NK-92 (cell line): ENCODE measurements around the gene COL9A2.

Source experiments
- DNase-seq: peaks from one replicate; lab custom pipeline; 2025; ENCODE audit not compliant: unreplicated experiment; lab: John Stamatoyannopoulos, UW

COL9A2 gene

DNA sequence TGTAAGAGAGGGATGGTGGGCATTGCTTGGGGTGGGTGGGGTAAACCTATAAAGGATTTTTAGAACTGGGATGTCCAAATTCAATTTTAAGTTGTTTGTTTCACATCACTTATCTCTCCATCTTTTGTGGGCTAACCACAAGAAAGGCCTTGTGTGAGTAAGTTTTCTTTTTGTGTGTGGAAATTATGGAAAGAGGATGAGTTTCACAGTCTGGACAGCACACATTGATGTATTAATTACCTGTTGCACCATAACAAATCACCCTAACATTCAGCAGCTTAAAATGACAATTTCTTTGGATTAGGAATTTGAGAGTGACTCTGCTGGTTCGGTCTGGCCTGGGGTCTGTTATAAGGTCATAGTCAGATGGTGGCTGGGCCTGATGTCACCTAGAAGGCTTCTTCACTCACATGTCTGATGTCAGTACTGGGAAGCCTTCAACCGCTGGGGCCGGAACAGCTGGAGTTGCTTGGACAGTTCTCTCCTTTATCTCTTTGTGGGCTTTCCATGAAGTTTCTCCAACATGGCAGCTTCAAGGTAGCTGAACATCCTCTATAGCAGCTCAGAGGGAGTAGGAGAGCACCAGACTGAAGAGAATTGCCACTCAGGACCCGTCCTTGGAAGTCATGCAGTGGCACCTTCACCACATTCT is 2.0 kb upstream of the COL9A2 start:
- no peak for DNase-seq

DNA sequence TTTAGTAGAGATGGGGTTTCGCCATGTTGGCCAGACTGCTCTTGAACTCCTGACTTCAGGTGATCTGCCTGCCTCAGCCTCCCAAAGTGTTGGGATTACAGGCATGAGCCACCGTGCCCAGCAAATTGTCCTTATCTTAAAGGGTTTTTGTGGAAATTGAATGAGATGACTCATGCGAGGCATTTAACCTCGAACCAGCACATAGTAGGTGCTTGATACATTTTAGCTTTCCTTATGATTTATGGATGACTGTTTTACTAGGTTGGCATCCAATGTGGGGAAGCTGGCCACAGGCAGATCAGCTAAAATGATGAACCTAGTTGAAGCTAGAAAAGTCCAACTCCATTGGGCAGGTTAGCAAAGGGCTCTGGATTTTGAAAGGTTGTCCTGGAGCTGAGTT is 1.4 kb upstream of the COL9A2 start:
- no peak for DNase-seq

DNA sequence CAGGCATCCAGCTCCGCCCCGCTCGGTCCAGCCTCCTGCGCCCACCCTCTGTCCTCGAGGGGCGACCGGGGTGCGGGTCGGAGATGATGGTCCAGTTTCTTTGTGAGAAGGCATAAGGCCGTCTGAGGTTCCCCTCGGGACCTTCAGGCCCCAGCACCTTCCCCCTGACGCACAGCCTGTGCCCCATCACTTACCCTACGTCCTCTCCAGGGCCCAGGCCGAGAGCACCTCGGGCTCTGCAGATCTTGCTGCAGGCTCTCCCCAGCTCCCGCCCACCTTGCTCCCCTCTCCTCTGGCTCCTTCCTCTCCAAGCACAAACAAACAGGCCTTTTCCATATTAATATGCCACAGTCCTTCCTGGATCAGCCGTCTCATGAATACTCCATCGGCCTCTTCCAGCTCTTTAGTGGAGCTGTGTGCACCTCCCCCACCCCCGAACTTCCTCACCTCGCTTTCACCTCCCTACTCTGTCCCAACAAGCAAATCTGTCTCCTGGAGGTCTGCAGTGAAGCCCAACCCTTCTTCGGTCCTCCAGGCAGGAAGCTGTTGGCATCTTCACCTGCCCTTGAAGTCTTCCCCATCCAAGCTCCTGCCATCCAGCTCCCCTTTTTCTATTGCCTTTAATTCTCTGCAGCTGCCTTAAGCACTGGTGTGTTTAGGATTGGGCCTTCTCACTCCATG is 448 bp upstream of the COL9A2 start:
- no peak for DNase-seq

DNA sequence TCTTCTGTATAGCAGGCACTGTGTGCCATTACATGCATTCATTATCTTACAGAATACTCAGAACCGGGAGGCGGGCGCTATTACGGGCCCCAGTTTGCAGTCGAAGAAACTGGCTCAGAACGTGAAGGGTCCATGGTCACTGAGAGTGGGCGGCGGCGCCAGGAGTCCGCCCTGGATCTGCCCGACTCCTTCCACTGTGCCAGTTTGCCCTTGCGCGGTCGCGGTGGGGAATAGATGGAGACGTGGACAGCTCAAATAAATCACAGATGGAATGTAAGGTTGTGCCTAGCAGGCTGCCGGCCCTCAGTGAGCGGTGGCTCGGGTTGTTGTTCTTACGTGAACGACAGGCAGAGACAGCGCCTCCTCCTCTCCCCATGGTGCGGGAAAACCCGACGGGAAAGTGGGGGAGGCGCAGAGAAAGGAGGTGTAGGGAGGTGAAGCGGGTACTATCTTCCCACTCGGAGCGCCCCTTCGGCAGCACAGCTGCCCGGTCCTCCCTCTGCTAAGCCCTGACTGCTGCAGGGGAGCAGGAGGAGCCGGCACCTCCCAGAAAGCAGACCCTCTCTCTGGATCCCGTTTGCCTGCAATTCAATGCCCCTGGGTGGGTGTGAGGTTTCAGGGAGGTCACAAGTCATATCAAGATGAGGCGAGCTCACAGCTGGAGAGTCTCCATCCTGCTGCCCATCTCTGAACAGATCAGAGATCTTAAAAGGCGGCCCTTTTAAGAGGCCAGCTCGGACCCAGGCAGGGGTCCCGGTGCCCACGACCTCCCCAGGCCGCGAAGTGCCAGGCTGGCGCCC is 1.1 kb downstream of the COL9A2 start:
- no peak for DNase-seq

DNA sequence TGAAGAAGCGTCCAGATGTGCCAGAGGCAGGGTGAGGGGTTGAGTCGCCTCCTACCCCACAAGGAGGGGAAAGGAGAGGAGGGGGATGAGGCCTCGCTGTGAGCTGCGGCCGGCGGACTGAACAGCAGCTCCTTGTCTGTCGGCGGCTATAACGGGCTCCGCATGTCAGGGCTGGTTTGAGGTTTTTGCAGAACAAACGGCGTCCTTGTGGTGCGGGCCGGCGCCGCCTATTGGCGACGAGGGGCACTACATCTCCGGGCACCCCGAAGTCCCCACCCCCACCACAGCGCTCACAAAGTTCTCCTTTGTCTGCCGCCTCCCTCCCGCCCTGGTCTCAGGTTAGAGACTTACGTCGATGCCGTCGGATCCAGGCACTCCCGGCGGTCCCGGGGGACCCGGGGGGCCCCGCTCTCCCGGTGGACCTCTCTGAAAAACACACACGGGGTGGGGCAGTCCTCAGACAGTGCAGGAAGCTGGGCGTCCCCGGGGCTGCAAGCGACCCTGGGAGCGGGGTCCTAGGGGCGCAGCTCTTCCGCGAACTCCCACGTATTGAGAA is 1.8 kb downstream of the COL9A2 start:
- DNase-seq: no peak

DNA sequence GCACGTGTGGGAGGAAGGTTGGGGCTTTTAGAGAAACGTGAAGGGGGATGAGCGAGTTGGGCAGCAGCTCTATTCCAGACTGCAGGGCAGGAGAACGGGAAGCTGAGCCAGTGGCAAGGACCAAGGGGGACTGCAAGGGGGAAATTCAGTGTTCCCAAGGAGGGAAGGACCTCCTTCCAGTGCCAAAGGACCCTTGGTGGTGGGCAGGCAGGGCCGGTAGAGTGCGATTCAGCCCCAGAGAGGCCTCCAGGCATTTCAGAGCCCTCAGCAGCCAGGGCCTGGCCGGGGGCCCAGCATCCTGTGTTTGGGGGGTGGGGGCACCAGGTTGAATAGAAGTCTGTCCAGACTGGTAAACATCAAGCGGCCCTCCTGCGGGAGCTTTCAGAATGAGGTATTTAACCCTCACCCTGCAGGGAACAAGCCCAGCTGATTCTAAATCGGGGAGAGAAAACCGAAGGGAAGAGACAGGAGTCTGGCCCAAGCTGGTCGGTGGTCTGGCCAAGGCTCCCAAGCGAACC is 2.3 kb downstream of the COL9A2 start:
- DNase-seq: no peak

DNA sequence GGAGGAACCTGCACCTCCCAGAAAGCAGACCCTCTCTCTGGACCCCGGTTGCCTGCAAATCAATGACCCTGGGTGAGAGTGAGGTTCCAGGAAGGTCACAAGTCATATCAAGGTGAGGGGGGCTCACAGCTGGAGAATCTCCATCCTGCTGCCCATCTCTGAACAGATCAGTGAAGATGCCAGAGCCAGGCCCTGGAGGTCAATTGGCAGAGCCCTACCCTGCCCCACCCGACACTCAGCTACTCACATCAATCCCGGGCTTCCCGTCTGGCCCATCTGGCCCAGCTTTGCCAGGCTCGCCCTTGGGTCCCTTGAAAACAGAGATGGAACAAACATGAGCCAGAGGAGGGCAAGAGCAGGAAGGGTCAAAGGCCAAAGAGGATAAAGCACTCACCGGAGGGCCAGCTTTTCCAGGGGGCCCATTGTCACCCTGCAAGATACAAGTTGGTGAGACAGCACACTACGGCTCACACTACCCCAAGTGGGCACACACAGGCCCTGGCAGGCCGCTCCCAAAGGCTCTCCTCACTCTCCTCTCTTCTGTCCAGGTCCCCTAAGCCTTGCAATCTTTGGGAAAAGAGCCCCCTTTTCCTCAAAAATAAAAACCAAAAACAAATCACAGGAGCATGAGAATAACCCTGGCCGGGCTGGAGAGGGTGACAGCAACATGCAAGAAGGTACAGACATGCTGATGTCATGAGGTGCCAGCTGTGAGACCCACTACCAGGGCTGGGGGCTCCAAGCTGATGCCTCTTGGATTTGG is 2.9 kb downstream of the COL9A2 start:
- no peak for DNase-seq

DNA sequence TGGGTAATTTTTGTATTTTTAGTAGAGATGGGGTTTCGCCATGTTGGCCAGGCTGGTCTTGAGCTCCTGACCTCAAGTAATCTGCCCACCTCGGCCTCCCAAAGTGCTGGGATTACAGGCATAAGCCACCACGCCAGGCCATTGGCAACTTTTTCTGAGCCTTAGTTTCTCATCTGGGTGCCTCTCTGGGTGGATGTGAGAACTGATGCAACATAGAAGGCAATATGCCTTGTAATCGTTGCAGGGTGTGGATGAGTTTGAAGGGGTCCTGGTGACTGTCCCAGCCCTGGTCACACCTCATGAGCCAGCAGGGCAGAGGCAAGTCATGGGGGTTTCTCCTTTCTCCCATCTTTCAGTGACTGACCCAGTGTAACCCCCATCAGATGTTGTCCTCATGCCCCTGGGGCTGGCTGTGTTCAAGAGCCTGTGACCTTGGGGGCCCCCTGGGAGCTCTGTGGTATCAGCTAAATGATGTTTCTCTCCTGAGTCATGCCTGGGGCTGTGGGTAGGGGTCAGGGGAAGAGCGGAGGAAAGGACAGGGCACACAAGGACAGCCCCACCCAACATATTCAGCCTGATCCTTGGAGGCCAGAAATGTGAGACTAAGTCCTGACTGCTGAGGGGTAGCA is 3.6 kb downstream of the COL9A2 start:
- DNase-seq: no peak

DNA sequence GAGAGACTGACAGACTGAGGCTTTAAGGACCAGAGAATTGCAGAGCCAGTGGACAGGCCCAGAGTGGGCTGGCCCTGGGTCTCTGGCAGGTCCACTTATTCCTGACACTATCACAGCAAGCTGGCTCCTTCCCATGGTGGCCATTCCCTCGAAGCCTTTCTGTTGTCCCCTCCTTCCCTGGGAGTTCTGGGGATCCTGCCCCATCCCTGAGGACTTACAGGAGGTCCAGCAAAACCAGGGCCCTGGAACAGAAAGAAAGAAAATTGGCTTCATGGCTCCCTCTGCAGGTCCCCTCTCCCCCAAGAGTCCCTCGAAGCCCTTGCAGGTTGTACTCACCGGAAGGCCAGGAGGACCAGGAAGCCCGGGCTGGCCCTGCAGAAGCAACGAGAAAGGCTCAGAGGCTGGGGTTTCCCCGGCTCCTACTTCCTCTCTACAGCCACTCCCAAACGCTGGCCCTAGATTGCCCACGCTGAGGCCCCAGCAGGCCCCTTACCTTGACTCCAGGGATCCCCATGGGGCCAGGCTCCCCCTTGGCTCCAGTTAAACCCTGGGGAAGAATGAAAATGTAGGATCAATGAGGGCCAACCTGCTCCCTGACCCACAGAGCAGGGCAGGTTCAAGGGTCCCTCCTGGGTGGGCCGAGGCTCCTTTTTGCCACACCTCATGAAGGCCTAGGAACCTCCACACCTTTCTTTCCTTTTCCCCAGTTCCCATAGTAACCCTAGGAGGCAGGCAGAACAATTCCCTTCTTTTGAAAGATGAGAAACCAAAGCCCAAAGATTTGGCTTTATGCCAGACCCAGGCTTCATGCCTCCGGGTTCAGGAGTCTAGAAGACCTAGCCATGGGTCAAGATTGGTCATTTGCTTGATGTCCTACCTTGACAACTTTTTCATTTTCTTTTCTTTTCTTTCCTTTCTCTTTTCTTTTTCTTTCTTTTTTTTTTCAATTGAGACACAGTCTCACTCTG is 4.6 kb downstream of the COL9A2 start:
- no peak for DNase-seq

DNA sequence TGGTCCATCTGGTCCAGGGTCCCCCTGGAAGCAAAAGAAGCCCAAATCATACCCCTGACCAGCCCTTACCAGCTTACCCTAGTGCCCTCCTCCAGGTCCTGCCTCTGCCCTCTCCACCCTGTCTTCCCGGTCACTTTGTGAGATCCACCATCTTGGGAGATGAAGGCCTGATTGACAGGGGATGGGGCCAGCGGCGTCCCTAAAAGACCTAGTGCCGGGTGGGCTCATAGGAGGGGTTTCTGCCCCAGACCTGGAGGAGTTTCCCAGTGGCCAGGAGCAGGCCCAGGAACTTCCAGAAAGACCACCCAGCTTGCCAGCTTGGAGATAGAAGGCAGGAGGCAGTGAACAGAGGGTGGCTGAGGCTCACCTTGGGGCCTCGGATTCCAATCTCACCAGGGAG is 5.4 kb downstream of the COL9A2 start:
- no peak for DNase-seq

DNA sequence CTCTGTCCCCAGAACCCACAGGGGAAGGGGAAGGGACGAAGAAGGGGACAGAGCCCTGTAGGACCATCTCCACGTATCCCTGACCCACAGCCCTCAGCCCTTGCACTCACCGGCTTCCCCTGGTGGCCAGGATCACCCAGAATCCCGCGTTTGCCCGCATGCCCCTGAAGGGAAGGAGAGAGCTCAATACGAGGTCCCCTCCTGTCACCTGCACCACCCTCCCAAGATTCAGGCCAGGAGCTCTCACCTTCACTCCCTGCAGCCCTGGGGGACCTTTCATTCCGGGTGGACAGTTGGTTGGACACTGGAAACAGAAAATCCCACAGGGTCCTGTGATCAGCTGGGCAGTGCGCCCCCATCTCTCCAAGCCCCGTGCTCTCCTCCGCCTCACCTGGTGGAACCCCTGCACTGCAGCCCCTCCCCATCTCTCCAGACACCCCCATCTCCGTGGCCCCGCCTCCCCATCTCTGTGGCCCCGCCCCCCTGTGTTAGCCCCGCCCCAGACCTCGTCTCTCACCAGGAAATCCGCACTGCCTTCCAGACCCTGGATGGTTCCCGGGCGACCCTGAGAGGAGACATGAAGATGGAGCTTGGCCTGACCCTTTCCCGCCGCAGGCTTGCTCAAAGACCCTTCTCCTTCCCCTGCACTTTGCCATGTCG is 6.0 kb downstream of the COL9A2 start:
- no peak for DNase-seq

DNA sequence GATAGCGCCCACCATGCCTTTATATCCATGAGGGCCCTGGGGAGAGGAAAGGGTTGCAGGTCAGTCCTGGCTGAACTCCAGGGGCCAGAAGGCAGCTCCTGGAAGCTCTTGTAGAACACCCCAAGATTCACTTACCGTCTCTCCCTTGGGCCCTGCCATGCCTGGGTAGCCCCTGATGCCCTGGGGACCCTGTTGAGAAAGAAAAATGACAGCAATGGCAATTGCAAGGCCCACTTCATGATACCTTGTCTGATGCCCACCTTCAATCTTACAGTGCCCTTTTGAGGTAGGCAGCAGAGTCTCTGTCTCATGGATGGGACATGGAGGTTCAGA is 7.0 kb downstream of the COL9A2 start:
- DNase-seq: no peak

DNA sequence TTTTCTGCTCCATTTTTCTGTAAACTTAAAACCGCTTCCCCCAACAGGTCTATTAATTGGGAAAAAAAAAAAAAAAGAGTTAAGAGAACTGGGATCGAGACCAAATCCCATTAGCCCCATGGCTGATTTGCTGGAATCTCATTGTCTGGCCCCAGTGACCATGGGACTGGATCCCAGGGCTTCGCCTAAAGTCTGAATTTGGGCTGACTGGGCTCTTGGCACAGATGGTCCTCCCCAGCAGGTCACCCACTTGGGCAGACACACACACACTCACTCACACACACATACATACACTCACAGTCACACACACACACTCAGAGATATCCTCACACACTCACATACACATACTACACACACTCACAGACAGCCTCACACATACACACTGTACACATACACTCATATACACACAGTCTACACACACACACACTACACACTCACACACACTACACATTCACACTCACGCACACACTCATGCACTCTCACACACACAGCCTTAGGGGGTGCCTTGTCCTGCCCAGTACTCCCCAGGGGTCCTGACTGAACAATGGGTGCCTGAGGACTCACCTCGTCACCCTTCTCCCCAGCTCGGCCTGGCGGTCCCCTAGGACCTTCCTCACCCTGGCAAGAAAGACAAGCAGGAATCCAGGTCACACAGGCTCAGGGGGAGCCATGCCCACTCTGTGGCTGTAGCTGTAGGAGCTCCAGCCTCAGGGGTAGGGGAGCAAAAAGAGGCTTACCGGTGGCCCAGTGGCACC is 7.5 kb downstream of the COL9A2 start:
- DNase-seq: no peak

DNA sequence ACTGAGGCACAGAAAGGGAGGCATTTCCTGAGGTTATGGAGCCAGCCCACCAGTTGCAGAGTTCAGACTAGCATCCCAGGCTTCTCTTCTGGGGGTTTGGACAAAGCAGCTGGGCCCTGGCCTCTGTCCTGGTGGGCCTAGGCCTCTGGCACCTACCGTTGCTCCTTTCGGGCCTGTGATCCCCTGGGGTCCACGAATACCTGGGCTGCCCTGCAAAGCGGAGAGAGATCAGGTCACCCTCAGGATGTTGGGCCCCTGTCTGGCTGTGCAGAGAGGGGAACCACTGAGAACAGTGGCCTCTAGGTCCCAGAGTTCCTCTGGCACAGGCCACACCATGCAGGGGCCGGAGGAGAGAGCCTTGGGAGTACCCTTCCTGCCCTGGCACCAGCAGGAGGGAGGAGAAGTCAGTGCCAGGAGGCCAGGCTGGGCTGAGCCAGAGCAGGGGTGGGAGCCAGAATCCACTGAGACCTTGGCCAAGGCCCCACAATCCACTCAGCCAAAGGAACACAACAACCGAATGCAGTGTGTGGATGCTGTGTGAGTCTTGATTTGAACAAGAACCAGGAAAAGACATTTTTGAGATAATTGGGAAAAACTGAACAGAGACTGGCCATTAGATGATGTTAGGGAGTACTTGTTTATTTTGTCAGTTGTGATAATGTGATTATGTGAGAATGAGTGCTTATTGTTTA is 8.9 kb downstream of the COL9A2 start:
- DNase-seq: no peak

DNA sequence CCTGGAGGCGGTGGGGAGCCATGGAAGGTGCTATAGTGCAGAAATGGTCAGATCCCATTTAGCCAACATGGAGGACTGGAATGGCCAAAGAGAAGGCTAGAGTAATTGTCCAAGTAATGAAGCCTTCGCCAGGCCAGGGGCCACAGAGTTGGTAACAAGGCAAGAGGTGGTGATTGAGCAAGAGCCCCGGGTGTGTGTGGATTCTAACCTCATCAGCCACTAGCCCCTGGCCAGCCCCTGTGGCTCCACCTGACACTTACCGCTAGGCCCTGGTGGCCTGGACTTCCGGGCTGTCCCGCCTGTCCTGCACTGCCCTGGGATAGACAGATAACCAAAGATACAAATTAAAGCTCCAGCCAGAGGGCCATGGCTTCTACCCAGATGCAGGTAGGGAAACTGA is 9.9 kb downstream of the COL9A2 start:
- no peak for DNase-seq

DNA sequence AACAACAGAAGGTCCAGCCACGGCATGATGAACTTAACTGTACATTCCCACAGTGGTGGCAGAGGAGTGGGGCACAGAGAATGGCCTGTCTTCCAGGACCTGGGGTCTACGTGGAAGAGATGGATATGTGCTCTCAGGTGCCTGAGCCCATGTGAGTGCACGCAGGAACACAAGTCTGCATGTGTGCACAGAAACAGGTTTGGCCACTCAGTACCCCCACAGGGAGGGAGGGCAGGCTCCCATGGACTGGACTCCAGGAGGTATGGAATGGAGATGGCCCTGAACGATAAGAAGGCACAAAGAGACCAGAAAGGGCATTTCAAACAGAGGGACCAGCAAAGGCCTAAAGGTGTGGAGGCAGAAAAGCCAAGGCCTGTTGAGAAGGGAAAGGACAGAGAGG is 10.8 kb downstream of the COL9A2 start:
- DNase-seq: no peak

DNA sequence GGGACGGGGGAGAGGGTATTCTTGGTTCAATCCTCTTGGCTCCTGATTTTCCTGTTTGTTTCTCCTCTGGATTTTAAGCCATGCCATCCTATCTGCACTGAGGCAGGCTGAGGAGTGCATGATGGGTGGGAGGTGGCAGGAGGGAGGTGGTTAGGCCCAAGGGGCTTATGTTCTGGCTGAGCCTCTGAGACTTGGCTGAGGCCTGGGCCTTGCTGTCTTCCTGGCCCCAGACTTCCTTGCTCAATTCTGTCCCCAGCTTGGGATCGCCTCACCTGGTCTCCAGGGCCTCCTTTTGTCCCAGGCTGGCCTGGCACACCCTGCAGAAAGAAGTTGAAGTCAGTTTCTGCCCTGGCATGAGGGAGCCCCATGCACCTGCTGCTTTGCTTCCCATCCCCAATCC is 11.2 kb downstream of the COL9A2 start:
- no peak for DNase-seq

DNA sequence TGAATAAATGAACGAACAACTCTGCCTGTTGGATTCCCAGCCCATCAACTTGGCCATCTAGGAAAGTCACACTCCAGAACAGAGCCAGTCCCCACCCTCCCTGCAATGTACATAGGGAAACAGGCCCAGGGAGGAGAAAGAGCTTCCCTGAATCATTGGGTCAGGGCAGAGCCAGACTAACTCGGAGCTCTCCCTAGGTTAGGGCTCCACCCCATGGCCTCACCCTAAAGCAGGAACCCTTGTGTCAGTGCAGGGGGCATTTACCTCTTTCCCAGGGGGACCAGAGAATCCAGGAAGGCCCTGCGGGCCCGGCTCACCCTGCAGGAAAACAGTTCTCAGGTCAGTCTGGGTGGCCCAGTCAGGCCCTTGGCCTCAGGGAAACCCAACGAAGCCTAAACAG is 11.6 kb downstream of the COL9A2 start:
- DNase-seq: no peak
